Thymus (tissue), 11 donors: ENCODE measurements around the gene RHD. TPM values are rescaled to one million over a fixed set of nuclear protein-coding genes. Genes with fewer than 3 reads are reported as not detected.
"Not testable (repeated sequence)": the region's sequence is repeated elsewhere in the genome, so short reads cannot be mapped to it uniquely, and the experiment has no call there.

ENCODE experiments used
- DNase-seq, 9 donors: peaks; one replicate each; pipeline ENCODE4 v3.0.0-alpha.2; 2013; ENCODE audit warnings: low spot score in 9 of 9, low read depth in 6 of 9, missing footprints in 1 of 9
- H3K27ac ChIP-seq, 2 donors: one replicate each; pipeline ENCODE4 v1.5.1; 2013; ENCODE audit warnings: control low read depth in 1 of 2, low read depth in 1 of 2, low read length in 1 of 2, mild to moderate bottlenecking in 1 of 2, moderate library complexity in 1 of 2
- H3K27me3 ChIP-seq, 2 donors: one replicate each; pipeline ENCODE4 v1.5.1; 2013; ENCODE audit warnings: low read length in 1 of 2; ENCODE audit not compliant: control insufficient read depth in 2 of 2, insufficient read depth in 1 of 2
- H3K36me3 ChIP-seq, 2 donors: one replicate each; pipeline ENCODE4 v1.5.1; 2013; ENCODE audit warnings: low read length in 1 of 2, mild to moderate bottlenecking in 1 of 2, moderate library complexity in 1 of 2; ENCODE audit not compliant: control insufficient read depth in 2 of 2, insufficient read depth in 2 of 2
- H3K4me1 ChIP-seq, 2 donors: one replicate each; pipeline ENCODE4 v1.5.1; 2013; ENCODE audit warnings: low read length in 2 of 2; ENCODE audit not compliant: control insufficient read depth in 2 of 2, insufficient read depth in 2 of 2
- H3K4me3 ChIP-seq, 2 donors: one replicate each; pipeline ENCODE4 v1.5.1; 2013; ENCODE audit warnings: low read length in 2 of 2, control low read depth in 1 of 2, mild to moderate bottlenecking in 1 of 2
- H3K9me3 ChIP-seq, 2 donors: one replicate each; pipeline ENCODE4 v1.5.1; 2013; ENCODE audit warnings: low read length in 1 of 2, mild to moderate bottlenecking in 1 of 2; ENCODE audit not compliant: control insufficient read depth in 2 of 2, insufficient read depth in 1 of 2
- WGBS: extraction: QIAGEN DNeasy Blood & Tissue Kit; methylation state at CpG from one replicate; pipeline ENCODE4 v1.1.7; 2013; 5-methylcytosine and 5-hydroxymethylcytosine counted together
- polyA plus RNA-seq: library from polyadenylated mRNA; stranded (reverse); fragments of 200-250 nt; gene quantifications from one replicate; pipeline ENCODE4 v1.2.3, GENCODE V29; 2013
- total RNA-seq: library from RNA; stranded (reverse); fragments of 120-200 nt; gene quantifications from one replicate; pipeline ENCODE4 v1.2.4, GENCODE V29; 2013
- donor health status: healthy.

RHD gene
- total and polyA plus RNA-seq, 2 donors: 0.09 to 0.61 TPM

DNA sequence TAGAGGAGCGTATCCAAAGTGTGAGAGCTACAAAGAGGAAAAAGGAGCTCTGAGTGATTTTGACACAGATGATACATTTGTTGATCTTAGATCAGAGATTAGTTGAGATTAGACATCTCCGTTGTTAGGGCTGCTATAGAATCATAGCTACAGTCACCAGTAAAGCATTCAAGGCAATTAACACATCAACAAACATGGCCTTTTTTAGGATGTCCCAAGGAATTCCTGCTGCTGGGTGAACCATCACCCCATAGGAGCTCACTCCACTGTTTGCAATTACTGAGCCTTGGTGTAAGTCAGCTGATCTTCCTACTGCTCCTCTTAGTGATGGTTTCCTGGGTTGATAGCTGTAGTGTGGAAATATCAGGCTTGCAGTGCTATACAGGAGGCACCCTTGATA lies 18.4 kb upstream of the RHD start:
- Histone ChIP-seq H3K36me3 (no peaks in the 10 kb centered on the region), H3K4me3 (no peak overlapping the region), H3K27me3 (no peaks in the 10 kb centered on the region), H3K27ac (no peak overlapping the region), H3K9me3 (no peaks in the 10 kb centered on the region), H3K4me1 (no peaks in the 10 kb centered on the region)
- no peak for DNase-seq
- 97% methylated on average over 2 of the region's 2 CpGs for WGBS

DNA sequence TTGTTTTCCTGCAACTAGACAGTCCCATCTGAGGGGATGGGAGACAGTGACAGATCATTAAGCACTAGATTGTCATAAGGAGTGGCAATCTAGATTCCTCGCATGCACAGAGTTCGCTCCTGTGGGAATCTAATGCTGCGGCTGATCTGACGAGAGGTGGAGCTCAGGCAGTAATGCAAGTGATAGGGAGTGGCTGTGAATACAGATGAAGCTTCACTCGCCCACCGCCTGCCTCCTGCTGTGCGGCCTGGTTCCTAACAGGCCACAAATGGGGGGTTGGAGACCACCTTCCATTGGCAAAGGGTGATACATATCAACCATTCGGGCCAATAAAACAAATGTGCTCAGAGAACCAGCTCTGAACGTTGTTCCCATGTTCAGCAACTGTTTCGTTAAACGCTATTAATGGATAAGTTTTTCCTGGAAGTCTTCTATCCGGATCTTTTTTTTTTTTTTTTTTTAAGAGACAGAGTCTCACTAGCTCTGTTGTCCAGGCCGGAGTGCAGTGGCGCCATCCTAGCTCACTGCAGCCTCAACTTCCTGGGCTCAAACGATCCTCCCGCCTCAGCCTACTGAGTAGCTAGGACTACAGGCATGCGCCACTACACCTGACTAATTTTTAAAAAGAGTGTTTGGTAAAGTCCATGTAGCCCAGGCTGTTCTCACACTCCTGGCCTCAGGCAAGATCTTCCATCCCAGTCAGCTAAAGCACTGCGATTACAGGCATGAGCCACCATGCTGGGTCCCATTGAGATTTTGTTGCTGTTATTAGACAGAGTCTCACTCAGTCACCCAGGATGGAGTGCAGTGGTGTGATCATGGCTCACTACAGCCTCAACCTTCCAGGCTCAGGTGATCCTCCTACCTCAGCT lies 16.4 kb upstream of the RHD start:
- no peaks in the 10 kb centered on the region for H3K36me3 ChIP-seq

DNA sequence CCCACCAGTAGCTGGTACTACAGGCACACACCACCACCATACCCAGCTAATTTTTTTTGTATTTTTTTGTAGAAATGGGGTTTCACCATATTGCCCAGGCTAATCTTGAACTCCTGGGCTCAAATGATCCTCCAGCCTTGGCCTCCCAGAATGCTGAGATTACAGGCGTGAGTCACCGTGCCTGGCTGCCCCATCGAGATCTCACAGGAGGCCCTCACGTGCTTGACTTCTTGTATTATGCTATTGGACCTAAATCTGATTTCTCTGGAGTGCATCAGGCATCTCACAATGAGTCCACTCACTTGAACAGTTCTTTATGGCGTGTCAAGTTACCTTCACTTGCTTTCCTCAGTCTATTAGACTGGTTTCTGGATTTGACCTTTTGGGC lies 15.7 kb upstream of the RHD start:
- Histone ChIP-seq H3K36me3 (no peaks in the 10 kb centered on the region), H3K9me3 (no peaks in the 10 kb centered on the region), H3K4me1 (no peaks in the 10 kb centered on the region), H3K27ac (no peak overlapping the region), H3K27me3 (no peaks in the 10 kb centered on the region), H3K4me3 (no peak overlapping the region)
- 93% methylated on average over 5 of the region's 5 CpGs for WGBS
- DNase-seq: no peak

More for the DNA sequence above, 16.4 kb upstream of the RHD start:
- no peaks in the 10 kb centered on the region for H3K9me3 ChIP-seq
- H3K27ac ChIP-seq: no peak overlapping the region
- DNase-seq: no peak
- H3K4me3 ChIP-seq: no peak overlapping the region
- no peaks in the 10 kb centered on the region for H3K27me3 ChIP-seq
- H3K4me1 ChIP-seq: no peaks in the 10 kb centered on the region
- 95% methylated on average over 18 of the region's 18 CpGs for WGBS

DNA sequence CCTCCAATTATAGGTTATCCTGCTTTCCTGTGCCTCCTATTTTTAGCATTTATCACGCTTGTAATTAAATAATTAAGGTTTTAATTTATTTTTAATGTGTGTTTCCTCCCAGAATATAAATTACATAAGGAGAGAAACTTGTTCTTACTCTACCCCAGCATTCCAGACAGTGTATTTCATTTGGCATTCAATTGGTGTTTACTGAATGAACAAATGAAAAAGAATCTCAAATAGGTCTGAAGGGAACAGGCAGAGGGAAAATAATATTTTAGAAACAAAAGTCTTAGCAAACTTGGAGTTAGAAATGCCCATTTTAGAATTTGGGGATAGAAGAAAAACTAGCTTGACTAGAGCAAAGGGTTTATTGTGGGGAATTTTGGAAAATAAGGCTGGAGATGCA lies 15.1 kb upstream of the RHD start:
- H3K4me1 ChIP-seq: no peaks in the 10 kb centered on the region
- H3K27ac ChIP-seq: no peak overlapping the region
- H3K27me3 ChIP-seq: no peaks in the 10 kb centered on the region
- no peaks in the 10 kb centered on the region for H3K9me3 ChIP-seq
- 92% methylated on average over 1 of the region's 1 CpG for WGBS
- DNase-seq: no peak
- no peaks in the 10 kb centered on the region for H3K36me3 ChIP-seq
- no peak overlapping the region for H3K4me3 ChIP-seq

DNA sequence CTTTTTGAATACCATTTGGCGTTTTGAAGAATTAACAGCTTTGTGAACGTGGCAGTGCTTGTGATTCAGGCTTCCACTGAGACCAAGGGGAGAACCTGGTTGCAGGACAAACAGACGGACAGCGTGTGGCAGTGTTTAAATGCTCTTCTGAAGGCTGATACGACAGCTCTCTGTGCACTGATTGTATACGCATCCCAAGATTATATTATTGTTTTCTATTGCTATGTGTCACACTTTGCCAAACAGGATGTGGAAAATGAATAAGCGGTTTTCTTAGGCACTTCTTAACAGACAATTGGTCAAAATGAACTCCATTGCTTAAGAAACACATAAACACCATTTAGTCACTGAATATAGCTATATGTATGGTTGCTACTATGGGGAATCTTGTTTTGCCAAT lies 12.5 kb upstream of the RHD start:
- WGBS: 64% methylated on average over 7 of the region's 7 CpGs
- H3K9me3 ChIP-seq, H3K27ac ChIP-seq, H3K27me3 ChIP-seq, H3K4me3 ChIP-seq, H3K4me1 ChIP-seq, DNase-seq, H3K36me3 ChIP-seq: not testable (repeated sequence)

DNA sequence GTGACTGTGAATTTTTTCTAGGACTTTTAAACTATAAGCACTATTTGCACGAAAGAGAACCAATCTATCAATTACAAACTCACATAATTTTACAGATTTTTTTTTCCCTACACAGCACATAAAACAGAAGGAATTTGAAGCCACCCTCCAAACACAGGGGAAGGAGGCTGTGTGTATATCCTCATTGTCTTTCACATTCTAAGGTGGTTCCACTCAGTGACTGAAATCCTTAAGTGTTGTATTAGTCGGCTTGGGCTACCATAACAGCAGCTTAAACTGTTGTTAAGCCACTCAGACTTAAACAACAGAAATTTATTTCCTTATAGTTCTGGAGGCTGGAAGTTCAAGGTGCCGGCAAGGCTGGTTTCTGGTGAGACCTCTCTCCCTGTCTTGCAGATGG lies 12.0 kb upstream of the RHD start:
- not testable (repeated sequence) for DNase-seq, H3K4me1 ChIP-seq, H3K27me3 ChIP-seq, H3K27ac ChIP-seq, H3K36me3 ChIP-seq, H3K4me3 ChIP-seq, H3K9me3 ChIP-seq
- 98% methylated on average over 3 of the region's 3 CpGs for WGBS

DNA sequence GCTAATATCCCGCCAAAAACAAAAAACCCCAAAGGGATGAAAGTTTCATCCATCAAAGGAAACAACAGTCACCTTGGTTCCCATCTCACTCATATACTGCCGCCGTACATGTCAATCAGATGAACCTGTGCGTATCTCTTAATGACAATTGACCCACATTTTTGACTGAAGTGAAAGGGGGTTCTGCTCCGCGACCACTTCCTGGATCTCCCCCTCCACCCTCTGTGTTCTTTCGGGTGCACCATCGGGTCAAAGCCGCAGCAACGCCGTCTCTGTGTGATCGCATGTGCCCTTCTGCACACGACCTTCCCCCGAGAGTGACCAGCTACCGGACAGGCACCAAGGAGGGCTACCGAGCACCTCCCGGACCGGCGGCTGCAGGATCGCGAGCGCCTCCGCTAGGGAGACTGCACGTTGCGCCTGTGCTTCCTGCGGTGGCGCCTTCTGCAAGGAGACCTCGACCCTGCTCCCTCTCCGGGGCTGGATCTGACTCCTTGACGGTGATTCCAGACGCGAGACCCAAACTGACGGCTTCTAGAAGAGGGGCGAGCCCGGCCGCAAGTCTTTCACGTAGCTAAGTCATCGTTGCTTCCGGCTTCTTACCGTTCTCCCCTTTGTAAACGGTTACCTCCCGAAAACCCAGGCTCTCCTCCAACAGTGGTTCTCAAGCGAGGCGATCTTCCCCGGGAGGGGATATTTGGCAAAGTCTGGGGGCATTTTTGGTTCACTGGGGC lies 5.6 kb upstream of the RHD start:
- peak in 2 of 9 donors; percentile 13 to 50 for DNase-seq
- peak overlapping the region; percentile 50 to 56 for H3K4me3 ChIP-seq
- H3K27me3 ChIP-seq, H3K36me3 ChIP-seq, H3K9me3 ChIP-seq, H3K4me1 ChIP-seq, H3K27ac ChIP-seq: not testable (repeated sequence)
- under 1% methylated on average over 26 of the region's 45 CpGs for WGBS

DNA sequence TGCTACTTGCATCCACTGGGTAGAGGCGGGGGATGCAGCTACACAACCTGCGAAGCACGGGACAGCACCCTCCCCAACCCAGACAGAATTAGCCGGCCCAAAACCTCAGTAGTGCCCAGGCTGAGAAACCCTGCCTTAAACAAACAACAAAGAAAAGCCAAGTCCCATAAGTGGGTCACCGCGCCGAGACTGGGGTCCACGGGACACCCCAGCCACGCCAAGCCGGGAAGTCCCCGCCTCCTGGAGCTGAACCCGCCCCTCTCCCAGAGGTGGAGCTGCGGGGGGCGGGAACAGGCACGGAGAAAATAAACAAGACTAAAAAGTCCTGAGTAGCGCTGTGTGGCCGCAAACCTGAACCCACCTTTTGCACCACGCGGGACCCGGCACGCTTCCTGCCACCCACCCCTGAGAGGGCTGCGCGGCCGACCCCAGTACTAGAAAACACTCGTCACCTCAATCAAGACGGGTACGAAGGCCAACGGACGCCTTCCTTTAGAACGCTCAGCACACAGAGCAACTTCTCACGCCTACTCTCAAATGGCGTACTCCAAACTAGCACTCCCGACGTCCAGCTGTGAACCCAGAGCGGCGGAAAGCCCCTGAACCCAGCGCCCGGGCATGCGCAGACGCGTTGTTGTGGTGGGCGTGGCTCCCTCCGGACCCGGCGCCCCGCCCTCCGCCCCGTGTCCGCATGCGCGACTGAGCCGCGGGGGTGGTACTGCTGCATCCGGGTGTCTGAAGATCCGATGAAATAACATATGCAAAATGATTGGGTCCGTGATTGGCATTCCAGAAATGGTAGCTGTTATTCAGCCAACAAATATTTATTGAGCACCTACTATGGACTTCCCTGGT lies 4.8 kb upstream of the RHD start:
- peak in 8 of 9 donors; percentile 36 to 89 (median 60) for DNase-seq
- Histone ChIP-seq H3K4me3 (peak overlapping the region; percentile 46 to 47), H3K27ac (peak overlapping the region; percentile 87 to 93)
- not testable (repeated sequence) for H3K4me1 ChIP-seq, H3K36me3 ChIP-seq, H3K27me3 ChIP-seq, H3K9me3 ChIP-seq
- under 1% methylated on average over 43 of the region's 56 CpGs for WGBS
